Liver (tissue), 9 donors: ENCODE measurements around the gene NPPC. TPM values are rescaled to one million over a fixed set of nuclear protein-coding genes. Genes with fewer than 3 reads are reported as not detected.

Experiments
- DNase-seq: peaks from one replicate; pipeline ENCODE4 v3.0.0-alpha.2; 2017; ENCODE audit warnings: low spot score
- H3K27ac ChIP-seq, 2 donors: one replicate each; pipeline ENCODE4 v1.7.0; 2013; ENCODE audit warnings: inconsistent platforms in 2 of 2, low read length in 2 of 2, control low read depth in 1 of 2, low read depth in 1 of 2, mild to moderate bottlenecking in 1 of 2
- H3K27me3 ChIP-seq, 4 donors: one replicate each; pipeline versions ENCODE4 v1.6.1 to v1.7.0; 2013; ENCODE audit warnings: low read length in 3 of 4, inconsistent platforms in 1 of 4, mild to moderate bottlenecking in 1 of 4, moderate library complexity in 1 of 4; ENCODE audit not compliant: control insufficient read depth in 4 of 4, insufficient read depth in 4 of 4
- H3K36me3 ChIP-seq, 4 donors: one replicate each; pipeline versions ENCODE4 v1.6.1 to v1.7.0; 2013; ENCODE audit warnings: low read length in 3 of 4, mild to moderate bottlenecking in 3 of 4, low read depth in 1 of 4, moderate library complexity in 1 of 4; ENCODE audit not compliant: control insufficient read depth in 4 of 4, insufficient read depth in 3 of 4
- H3K4me1 ChIP-seq, 4 donors: one replicate each; pipeline versions ENCODE4 v1.6.1 to v1.7.0; 2013; ENCODE audit warnings: low read length in 3 of 4, mild to moderate bottlenecking in 3 of 4, moderate library complexity in 1 of 4; ENCODE audit not compliant: control insufficient read depth in 4 of 4, insufficient read depth in 4 of 4
- H3K4me3 ChIP-seq, 3 donors: one replicate each; pipeline versions ENCODE4 v1.6.1 to v1.7.0; 2013; ENCODE audit warnings: low read length in 3 of 3, control low read depth in 1 of 3, low read depth in 1 of 3, mild to moderate bottlenecking in 1 of 3
- H3K9ac ChIP-seq, 2 donors: one replicate each; pipeline ENCODE4 v1.7.0; 2013; ENCODE audit warnings: low read length in 2 of 2, mild to moderate bottlenecking in 2 of 2, moderate library complexity in 2 of 2, control low read depth in 1 of 2, low read depth in 1 of 2
- H3K9me3 ChIP-seq, 4 donors: one replicate each; pipeline versions ENCODE4 v1.6.1 to v1.7.0; 2013; ENCODE audit warnings: low read length in 3 of 4; ENCODE audit not compliant: control insufficient read depth in 4 of 4
- EGR1 ChIP-seq, 2 donors: IDR thresholded peaks; 2 replicates each; pipeline ENCODE4 v1.6.1; 2016 to 2018; ENCODE audit warnings: antibody characterized with exemption in 2 of 2, low read depth in 2 of 2
- FOXA1 ChIP-seq: IDR thresholded peaks from 2 replicates; pipeline ENCODE4 v1.6.1; 2016; ENCODE audit warnings: antibody characterized with exemption
- FOXA2 ChIP-seq: IDR thresholded peaks from 2 replicates; pipeline ENCODE4 v1.6.1; 2016; ENCODE audit warnings: antibody characterized with exemption
- GABPA ChIP-seq, 2 donors: IDR thresholded peaks in 1 of 2; conservative IDR thresholded peaks in 1 of 2; 2 replicates each; pipeline ENCODE4 v1.6.1; 2016; ENCODE audit warnings: antibody characterized with exemption in 2 of 2, mild to moderate bottlenecking in 1 of 2, moderate library complexity in 1 of 2
- HNF4A ChIP-seq, 2 donors: conservative IDR thresholded peaks; 2 replicates each; pipeline ENCODE4 v1.6.1; 2016; ENCODE audit warnings: antibody characterized with exemption in 2 of 2, mild to moderate bottlenecking in 2 of 2
- HNF4G ChIP-seq: IDR thresholded peaks from 2 replicates; pipeline ENCODE4 v1.6.1; 2016; ENCODE audit warnings: antibody characterized with exemption
- NR2F2 ChIP-seq: IDR thresholded peaks from 2 replicates; pipeline ENCODE4 v1.6.1; 2016; ENCODE audit warnings: antibody characterized with exemption
- RAD21 ChIP-seq, 2 donors: IDR thresholded peaks; 2 replicates each; pipeline ENCODE4 v1.6.1; 2016; ENCODE audit warnings: antibody characterized with exemption in 2 of 2, mild to moderate bottlenecking in 2 of 2
- RXRA ChIP-seq, 2 donors: IDR thresholded peaks; 2 replicates each; pipeline ENCODE4 v1.6.1; 2017 to 2018; ENCODE audit warnings: antibody characterized with exemption in 2 of 2, mild to moderate bottlenecking in 1 of 2
- SP1 ChIP-seq: IDR thresholded peaks from 2 replicates; pipeline ENCODE4 v1.6.1; 2018; ENCODE audit warnings: antibody characterized with exemption, mild to moderate bottlenecking
- TAF1 ChIP-seq: conservative IDR thresholded peaks from 2 replicates; pipeline ENCODE4 v1.6.1; 2016; ENCODE audit warnings: antibody characterized with exemption, mild to moderate bottlenecking
- YY1 ChIP-seq: IDR thresholded peaks from 2 replicates; pipeline ENCODE4 v1.6.1; 2016; ENCODE audit warnings: antibody characterized with exemption, mild to moderate bottlenecking
- WGBS: extraction: QIAGEN DNeasy Blood & Tissue Kit; methylation state at CpG from one replicate; pipeline ENCODE4 v1.1.7; 2013; 5-methylcytosine and 5-hydroxymethylcytosine counted together
- polyA plus RNA-seq, 2 donors: library from polyadenylated mRNA; stranded (reverse) in 1 of 2; unstranded in 1 of 2; fragments of 200-250 nt in 1 of 2; fragments of >200 nt in 1 of 2; fragmentation: Nextera tagmentation in 1 of 2; extraction: Ambion mirVana in 1 of 2; gene quantifications; one replicate each; pipeline versions ENCODE4 v1.2.1 to v1.2.3, GENCODE V29; 2013 to 2015
- total RNA-seq, 2 donors: library from RNA; depleted of rRNA; stranded (reverse); fragments of >200 nt; gene quantifications; one replicate each; pipeline ENCODE4 v1.2.3, GENCODE V29; 2014
- TF ChIP-seq, protein P1 (sequence below): fragments of 150-350 bp; IDR thresholded peaks from 2 replicates; pipeline ENCODE4 v1.5.1; 2017; ENCODE audit warnings: improper control_type of control experiment, low read depth, low read length; ENCODE audit not compliant: missing input control
- TF ChIP-seq, protein P2 (sequence below): IDR thresholded peaks from 2 replicates; pipeline ENCODE4 v1.6.1; 2016; ENCODE audit warnings: antibody characterized with exemption, mild to moderate bottlenecking
- TF ChIP-seq, protein P3 (sequence below): IDR thresholded peaks from 2 replicates; pipeline ENCODE4 v1.6.1; 2016; ENCODE audit warnings: antibody characterized with exemption
- TF ChIP-seq, protein P4 (sequence below): IDR thresholded peaks from 2 replicates; pipeline ENCODE4 v1.6.1; 2016; ENCODE audit warnings: antibody characterized with exemption
- donor health status: healthy.
- donor health status: healthy.
- donor health status: healthy.
- donor health status: healthy.
- donor health status: healthy.

The NPPC gene
- total and polyA plus RNA-seq, 4 donors = 0.47 TPM; not detected in 3

DNA sequence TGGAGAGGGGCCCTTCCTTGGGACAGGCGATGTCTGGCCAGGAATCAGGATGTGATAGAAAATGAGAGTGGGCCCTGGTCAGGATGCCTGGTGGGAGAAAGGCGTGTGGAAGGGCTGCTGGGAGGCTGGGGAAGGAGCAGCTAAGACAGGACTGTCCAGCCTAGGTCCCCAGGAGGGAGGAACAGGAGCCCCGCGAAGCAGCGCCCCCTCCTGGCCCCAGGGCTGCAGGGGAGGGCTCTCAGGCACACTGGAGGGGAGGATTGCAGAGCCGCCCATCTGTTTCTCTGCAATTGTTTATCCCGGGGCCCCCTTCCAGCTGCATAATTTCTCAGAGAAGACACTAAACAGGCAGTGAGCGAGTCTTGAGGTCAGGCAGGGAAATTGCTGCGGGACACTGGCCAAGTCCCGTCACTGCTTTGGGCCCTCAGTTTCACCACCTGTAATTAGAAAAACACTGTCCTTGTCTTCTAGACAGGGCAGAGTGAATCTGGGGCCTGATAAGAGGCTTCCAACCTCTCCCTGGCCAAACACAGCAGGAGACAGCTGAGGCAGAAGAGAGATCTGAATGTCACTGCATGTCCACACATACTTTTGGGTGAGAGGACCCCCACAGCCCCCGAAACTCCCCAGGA, 3.9 kb upstream of the NPPC start:
- no peak for TF ChIP-seq EGR1 (IDR thresholded peaks at IDR 0.05; ENCODE audit: low read depth in 2 of 2)
- no peak for TF ChIP-seq YY1
- no peak for TF ChIP-seq RAD21 (IDR thresholded peaks at IDR 0.05)
- no peak for TF ChIP-seq FOXA1
- TF ChIP-seq, protein P1, sequence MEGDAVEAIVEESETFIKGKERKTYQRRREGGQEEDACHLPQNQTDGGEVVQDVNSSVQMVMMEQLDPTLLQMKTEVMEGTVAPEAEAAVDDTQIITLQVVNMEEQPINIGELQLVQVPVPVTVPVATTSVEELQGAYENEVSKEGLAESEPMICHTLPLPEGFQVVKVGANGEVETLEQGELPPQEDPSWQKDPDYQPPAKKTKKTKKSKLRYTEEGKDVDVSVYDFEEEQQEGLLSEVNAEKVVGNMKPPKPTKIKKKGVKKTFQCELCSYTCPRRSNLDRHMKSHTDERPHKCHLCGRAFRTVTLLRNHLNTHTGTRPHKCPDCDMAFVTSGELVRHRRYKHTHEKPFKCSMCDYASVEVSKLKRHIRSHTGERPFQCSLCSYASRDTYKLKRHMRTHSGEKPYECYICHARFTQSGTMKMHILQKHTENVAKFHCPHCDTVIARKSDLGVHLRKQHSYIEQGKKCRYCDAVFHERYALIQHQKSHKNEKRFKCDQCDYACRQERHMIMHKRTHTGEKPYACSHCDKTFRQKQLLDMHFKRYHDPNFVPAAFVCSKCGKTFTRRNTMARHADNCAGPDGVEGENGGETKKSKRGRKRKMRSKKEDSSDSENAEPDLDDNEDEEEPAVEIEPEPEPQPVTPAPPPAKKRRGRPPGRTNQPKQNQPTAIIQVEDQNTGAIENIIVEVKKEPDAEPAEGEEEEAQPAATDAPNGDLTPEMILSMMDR = peak; percentile 1
- Histone ChIP-seq H3K9me3 (no peaks in the 10 kb centered on the region), H3K4me1 (peaks cover 9 to 23% (median 19%) of the 10 kb centered on the region in 4 donors), H3K27me3 (no peaks in the 10 kb centered on the region), H3K4me3 (no peak overlapping the region), H3K9ac (no peak overlapping the region), H3K27ac (no peak overlapping the region), H3K36me3 (no peaks in the 10 kb centered on the region)
- no peak for DNase-seq
- WGBS = 46% methylated on average over 11 of the region's 11 CpGs

DNA sequence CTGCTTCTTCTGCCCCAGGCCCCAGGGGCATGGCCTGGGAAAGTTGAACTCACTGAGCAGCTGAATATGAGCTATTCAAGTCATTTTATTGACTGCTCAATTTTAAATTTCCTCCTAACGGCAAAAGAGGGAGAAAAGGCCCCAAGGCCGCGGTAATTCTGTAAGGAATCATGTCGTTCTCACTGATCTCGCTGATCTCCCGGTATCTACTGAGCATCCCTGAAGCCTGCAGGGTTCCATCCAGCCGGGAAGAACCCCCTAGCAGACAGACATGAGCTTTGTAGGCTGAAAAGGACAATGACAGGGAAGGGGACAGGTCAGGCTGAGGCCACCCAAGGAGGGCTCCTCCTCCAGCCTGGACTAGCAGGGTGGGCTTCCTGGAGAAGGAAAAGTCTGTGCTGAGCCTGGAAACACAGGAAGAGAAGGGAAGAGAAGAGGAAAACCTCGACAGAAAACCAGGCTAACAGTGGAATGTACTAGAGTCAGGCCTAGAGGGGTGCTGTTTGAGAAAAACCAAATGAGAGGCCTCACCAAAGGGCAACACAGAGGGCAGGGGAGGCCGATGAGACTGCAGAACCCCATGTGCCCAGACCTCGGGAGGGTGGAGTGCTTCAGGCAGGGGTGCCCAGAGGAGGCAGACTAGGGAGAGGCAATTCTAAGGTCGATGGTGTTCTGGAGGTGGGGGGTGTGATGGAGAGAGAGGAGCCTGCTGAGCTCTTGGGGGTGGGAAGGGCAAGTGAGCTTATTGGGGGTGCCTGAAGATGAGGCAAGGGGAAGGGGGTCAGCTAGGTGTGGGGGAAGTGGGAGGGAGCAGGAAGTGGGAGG, 2.9 kb upstream of the NPPC start:
- Histone ChIP-seq H3K27ac (no peak overlapping the region), H3K36me3 (no peaks in the 10 kb centered on the region), H3K4me1 (peaks cover 9 to 27% (median 19%) of the 10 kb centered on the region in 4 donors), H3K4me3 (no peak overlapping the region), H3K9ac (no peak overlapping the region), H3K27me3 (peaks cover 0 to 8% (median under 1%) of the 10 kb centered on the region in 4 donors), H3K9me3 (no peaks in the 10 kb centered on the region)
- TF ChIP-seq, protein P2, sequence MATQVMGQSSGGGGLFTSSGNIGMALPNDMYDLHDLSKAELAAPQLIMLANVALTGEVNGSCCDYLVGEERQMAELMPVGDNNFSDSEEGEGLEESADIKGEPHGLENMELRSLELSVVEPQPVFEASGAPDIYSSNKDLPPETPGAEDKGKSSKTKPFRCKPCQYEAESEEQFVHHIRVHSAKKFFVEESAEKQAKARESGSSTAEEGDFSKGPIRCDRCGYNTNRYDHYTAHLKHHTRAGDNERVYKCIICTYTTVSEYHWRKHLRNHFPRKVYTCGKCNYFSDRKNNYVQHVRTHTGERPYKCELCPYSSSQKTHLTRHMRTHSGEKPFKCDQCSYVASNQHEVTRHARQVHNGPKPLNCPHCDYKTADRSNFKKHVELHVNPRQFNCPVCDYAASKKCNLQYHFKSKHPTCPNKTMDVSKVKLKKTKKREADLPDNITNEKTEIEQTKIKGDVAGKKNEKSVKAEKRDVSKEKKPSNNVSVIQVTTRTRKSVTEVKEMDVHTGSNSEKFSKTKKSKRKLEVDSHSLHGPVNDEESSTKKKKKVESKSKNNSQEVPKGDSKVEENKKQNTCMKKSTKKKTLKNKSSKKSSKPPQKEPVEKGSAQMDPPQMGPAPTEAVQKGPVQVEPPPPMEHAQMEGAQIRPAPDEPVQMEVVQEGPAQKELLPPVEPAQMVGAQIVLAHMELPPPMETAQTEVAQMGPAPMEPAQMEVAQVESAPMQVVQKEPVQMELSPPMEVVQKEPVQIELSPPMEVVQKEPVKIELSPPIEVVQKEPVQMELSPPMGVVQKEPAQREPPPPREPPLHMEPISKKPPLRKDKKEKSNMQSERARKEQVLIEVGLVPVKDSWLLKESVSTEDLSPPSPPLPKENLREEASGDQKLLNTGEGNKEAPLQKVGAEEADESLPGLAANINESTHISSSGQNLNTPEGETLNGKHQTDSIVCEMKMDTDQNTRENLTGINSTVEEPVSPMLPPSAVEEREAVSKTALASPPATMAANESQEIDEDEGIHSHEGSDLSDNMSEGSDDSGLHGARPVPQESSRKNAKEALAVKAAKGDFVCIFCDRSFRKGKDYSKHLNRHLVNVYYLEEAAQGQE = no peak
- no peak for TF ChIP-seq NR2F2
- TF ChIP-seq, protein P3, sequence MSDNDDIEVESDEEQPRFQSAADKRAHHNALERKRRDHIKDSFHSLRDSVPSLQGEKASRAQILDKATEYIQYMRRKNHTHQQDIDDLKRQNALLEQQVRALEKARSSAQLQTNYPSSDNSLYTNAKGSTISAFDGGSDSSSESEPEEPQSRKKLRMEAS = no peak
- no peak for TF ChIP-seq SP1
- no peak for TF ChIP-seq YY1
- DNase-seq = no peak
- 74% methylated on average over 11 of the region's 11 CpGs for WGBS

DNA sequence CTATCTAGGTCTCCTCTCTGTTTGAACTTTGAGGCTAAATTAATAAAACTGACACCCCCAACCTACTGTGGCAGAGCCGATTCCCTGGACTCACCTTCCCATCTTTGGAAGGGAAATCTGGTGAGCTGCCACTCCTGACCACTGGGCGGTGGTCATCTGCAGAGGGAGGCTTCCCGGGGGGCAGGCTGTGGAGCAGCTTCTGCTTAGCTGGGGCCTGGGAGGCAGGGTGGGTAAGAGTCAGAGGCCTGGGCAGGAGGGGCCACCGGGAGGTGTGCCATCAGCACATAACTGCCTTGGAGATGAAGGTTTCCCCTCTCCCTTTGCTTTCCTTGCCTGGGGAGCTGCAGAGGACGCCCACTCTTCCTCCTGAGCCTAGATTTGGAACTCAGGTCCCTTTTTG, 2.3 kb upstream of the NPPC start:
- Histone ChIP-seq H3K4me3 (no peak overlapping the region), H3K36me3 (no peaks in the 10 kb centered on the region), H3K9me3 (no peaks in the 10 kb centered on the region), H3K27me3 (peaks cover 0 to 8% (median 1%) of the 10 kb centered on the region in 4 donors), H3K27ac (no peak overlapping the region), H3K4me1 (peaks cover 9 to 27% (median 19%) of the 10 kb centered on the region in 4 donors), H3K9ac (no peak overlapping the region)
- DNase-seq = no peak
- WGBS = 65% methylated on average over 5 of the region's 5 CpGs
- no peak for TF ChIP-seq FOXA1
- no peak for TF ChIP-seq NR2F2
- no peak for TF ChIP-seq TAF1
- no peak for TF ChIP-seq HNF4G
- no peak for TF ChIP-seq GABPA (IDR thresholded peaks at IDR 0.05 in 1 of 2, conservative IDR thresholded peaks at IDR 0.05 in 1 of 2)
- no peak for TF ChIP-seq SP1
- TF ChIP-seq, protein P3 = no peak
- no peak for TF ChIP-seq HNF4A (conservative IDR thresholded peaks at IDR 0.05)
- TF ChIP-seq FOXA2 = no peak
- TF ChIP-seq RXRA (IDR thresholded peaks at IDR 0.05) = no peak
- no peak for TF ChIP-seq EGR1 (IDR thresholded peaks at IDR 0.05; ENCODE audit: low read depth in 2 of 2)
- TF ChIP-seq RAD21 (IDR thresholded peaks at IDR 0.05) = no peak
- TF ChIP-seq, protein P4, sequence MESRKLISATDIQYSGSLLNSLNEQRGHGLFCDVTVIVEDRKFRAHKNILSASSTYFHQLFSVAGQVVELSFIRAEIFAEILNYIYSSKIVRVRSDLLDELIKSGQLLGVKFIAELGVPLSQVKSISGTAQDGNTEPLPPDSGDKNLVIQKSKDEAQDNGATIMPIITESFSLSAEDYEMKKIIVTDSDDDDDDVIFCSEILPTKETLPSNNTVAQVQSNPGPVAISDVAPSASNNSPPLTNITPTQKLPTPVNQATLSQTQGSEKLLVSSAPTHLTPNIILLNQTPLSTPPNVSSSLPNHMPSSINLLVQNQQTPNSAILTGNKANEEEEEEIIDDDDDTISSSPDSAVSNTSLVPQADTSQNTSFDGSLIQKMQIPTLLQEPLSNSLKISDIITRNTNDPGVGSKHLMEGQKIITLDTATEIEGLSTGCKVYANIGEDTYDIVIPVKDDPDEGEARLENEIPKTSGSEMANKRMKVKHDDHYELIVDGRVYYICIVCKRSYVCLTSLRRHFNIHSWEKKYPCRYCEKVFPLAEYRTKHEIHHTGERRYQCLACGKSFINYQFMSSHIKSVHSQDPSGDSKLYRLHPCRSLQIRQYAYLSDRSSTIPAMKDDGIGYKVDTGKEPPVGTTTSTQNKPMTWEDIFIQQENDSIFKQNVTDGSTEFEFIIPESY = no peak
